Activated B cell treated with CpG ODN at 0.5 μM for 24 hours (primary cell): ENCODE measurements around the gene TREML1. TPM values are rescaled to one million over a fixed set of nuclear protein-coding genes. Genes with fewer than 3 reads are reported as not detected.

ENCODE experiments used
- ATAC-seq: fragments of 200-7000 bp; cut with Tn5 transposase; one replicate; pipeline ENCODE4 v1.10.0; 2021; ENCODE audit warnings: low read depth, mild to moderate bottlenecking, moderate library complexity
- CTCF ChIA-PET: fragments of 350-600 bp; sonication (Branson Sonifier 250); formaldehyde crosslinking; loops from one replicate; lab custom pipeline; 2021; ENCODE audit warnings: antibody characterized with exemption; lab: Charles Lee
- POLR2A ChIA-PET: fragments of 350-600 bp; sonication (Branson Sonifier 250); formaldehyde crosslinking; loops from one replicate; lab custom pipeline; 2021; ENCODE audit warnings: antibody characterized with exemption; lab: Charles Lee
- DNase-seq: peaks from one replicate; pipeline ENCODE4 v3.0.0; 2022
- H3K27ac Mint-ChIP-seq: one replicate; pipeline ENCODE4 v1.8.0; 2020; ENCODE audit warnings: mixed read lengths
- H3K27me3 Mint-ChIP-seq: one replicate; pipeline ENCODE4 v1.8.0; 2021; ENCODE audit warnings: mixed read lengths
- H3K36me3 Mint-ChIP-seq: one replicate; pipeline ENCODE4 v1.8.0; 2021; ENCODE audit warnings: low read depth, mixed read lengths
- H3K4me1 Mint-ChIP-seq: one replicate; pipeline ENCODE4 v1.8.0; 2021; ENCODE audit warnings: mixed read lengths
- H3K4me3 Mint-ChIP-seq: one replicate; pipeline ENCODE4 v1.8.0; 2020; ENCODE audit warnings: mild to moderate bottlenecking, mixed read lengths
- H3K9me3 Mint-ChIP-seq: one replicate; pipeline ENCODE4 v1.8.0; 2020; ENCODE audit warnings: mixed read lengths
- CTCF ChIP-seq: fragments of 200-600 bp; IDR thresholded peaks from one replicate; pipeline ENCODE4 v1.8.0; 2022; ENCODE audit warnings: antibody characterized with exemption, mild to moderate bottlenecking
- intact Hi-C: fragments of 100-400 bp; cut with micrococcal nuclease; formaldehyde crosslinking; loops from one replicate; pipeline ENCODE4 v1.15.1; 2024
- total RNA-seq: library from RNA; stranded (reverse); gene quantifications from 2 replicates; pipeline ENCODE4 v1.2.3, GENCODE V29; 2022

The TREML1 gene
- total RNA-seq, 1 donor from 2014 or later = not detected

GRCh38 chr6:41174610-41175009 lies 20.5 kb upstream of the TREML1 start:
- POLR2A ChIA-PET = no interaction called here
- Mint-ChIP-seq H3K27ac (no peak overlapping the region), H3K4me1 (peaks cover 5% of the 10 kb centered on the region), H3K27me3 (no peaks in the 10 kb centered on the region), H3K9me3 (no peaks in the 10 kb centered on the region), H3K4me3 (no peak overlapping the region), H3K36me3 (no peaks in the 10 kb centered on the region)
- intact Hi-C loops = no loop called here
- no peak for ATAC-seq
- CTCF ChIA-PET = interaction anchor here (0.6 to 1.2 kb wide), 2 partner anchors 16 to 17 kb away, joined by 3 read pairs; no protein-coding TSS in a partner anchor
- TF ChIP-seq CTCF = no peak
- no peak for DNase-seq

- Mint-ChIP-seq H3K4me1 (peaks cover 8% of the 10 kb centered on the region), H3K36me3 (no peaks in the 10 kb centered on the region), H3K4me3 (no peak overlapping the region), H3K27me3 (peaks cover 2% of the 10 kb centered on the region), H3K9me3 (no peaks in the 10 kb centered on the region), H3K27ac (no peak overlapping the region)
- ATAC-seq (no peak), DNase-seq (no peak)
- intact Hi-C loops = no loop called here
- ChIA-PET POLR2A (no interaction called here), CTCF (no interaction called here)
- TF ChIP-seq CTCF = no peak
Observed at GRCh38 chr6:41171908-41172307, 17.8 kb upstream of the TREML1 start.

- Mint-ChIP-seq H3K27ac (no peak overlapping the region), H3K36me3 (no peaks in the 10 kb centered on the region), H3K4me1 (peaks cover 8% of the 10 kb centered on the region), H3K27me3 (peaks cover 4% of the 10 kb centered on the region), H3K4me3 (no peak overlapping the region), H3K9me3 (no peaks in the 10 kb centered on the region)
- ChIA-PET CTCF (no interaction called here), POLR2A (no interaction called here)
- ATAC-seq (no peak), DNase-seq (no peak)
- intact Hi-C loops = no loop called here
- no peak for TF ChIP-seq CTCF
Observed at GRCh38 chr6:41170547-41171160, 16.5 kb upstream of the TREML1 start.

GRCh38 chr6:41167173-41167963 lies 13.2 kb upstream of the TREML1 start:
- peaks cover 9% of the 10 kb centered on the region for H3K27me3 Mint-ChIP-seq
- H3K36me3 Mint-ChIP-seq = no peaks in the 10 kb centered on the region
- peaks cover 10% of the 10 kb centered on the region for H3K4me1 Mint-ChIP-seq
- POLR2A ChIA-PET = no interaction called here
- H3K4me3 Mint-ChIP-seq = no peak overlapping the region
- CTCF ChIA-PET = no interaction called here
- TF ChIP-seq CTCF = no peak
- no peaks in the 10 kb centered on the region for H3K9me3 Mint-ChIP-seq
- DNase-seq = no peak
- ATAC-seq = no peak
- no peak overlapping the region for H3K27ac Mint-ChIP-seq
- intact Hi-C loops = no loop called here

GRCh38 chr6:41164551-41165120 lies 10.5 kb upstream of the TREML1 start:
- H3K4me1 Mint-ChIP-seq = peaks cover 10% of the 10 kb centered on the region
- H3K9me3 Mint-ChIP-seq = no peaks in the 10 kb centered on the region
- DNase-seq (no peak), ATAC-seq (no peak)
- ChIA-PET CTCF (no interaction called here), POLR2A (no interaction called here)
- H3K27me3 Mint-ChIP-seq = peaks cover 15% of the 10 kb centered on the region
- no peaks in the 10 kb centered on the region for H3K36me3 Mint-ChIP-seq
- H3K27ac Mint-ChIP-seq = no peak overlapping the region
- intact Hi-C loops = no loop called here
- H3K4me3 Mint-ChIP-seq = no peak overlapping the region
- TF ChIP-seq CTCF = no peak
